ENCODE data around the gene TMEM80. TPM values are rescaled to one million over a fixed set of nuclear protein-coding genes. Genes with fewer than 3 reads are reported as not detected.

The TMEM80 gene
- total RNA-seq, 2 experiments from 2014 or later, result 21.0 to 22.0 TPM

GRCh38 chr11:660681-661444 lies 34.8 kb upstream of the TMEM80 start:
- no peak overlapping the region for H3K4me3 Mint-ChIP-seq
- Histone ChIP-seq H3K4me3 (ENCODE audit: low read length) (no peak overlapping the region), H3K4me1 (ENCODE audit: insufficient read depth, low read length) (no peaks in the 10 kb centered on the region), H3K27ac (ENCODE audit: low read depth in 1 of 2, low read length in 2 of 2) (no peak overlapping the region), H3K36me3 (ENCODE audit: insufficient read depth, low read length) (peaks cover 42% of the 10 kb centered on the region), H3K9me3 (ENCODE audit: control insufficient read depth in 1 of 2, insufficient read depth in 1 of 2, low read length in 2 of 2) (no peaks in the 10 kb centered on the region), H3K27me3 (ENCODE audit: control insufficient read depth in 1 of 2, insufficient read depth in 2 of 2, low read length in 2 of 2) (no peaks in the 10 kb centered on the region)
- ATAC-seq (ENCODE audit: poor library complexity) (no peak), DNase-seq (no peak)
- ChIA-PET POLR2A (no interaction called here), CTCF (interaction anchor here (1.7 kb wide), 1 partner anchor 106 kb away, joined by 6 read pairs; no protein-coding TSS in a partner anchor)
- H3K4me1 Mint-ChIP-seq (ENCODE audit: low read depth), result no peaks in the 10 kb centered on the region
- H3K27me3 Mint-ChIP-seq, result no peaks in the 10 kb centered on the region
- H3K36me3 Mint-ChIP-seq (ENCODE audit: low read depth), result peaks cover 25% of the 10 kb centered on the region
- H3K27ac Mint-ChIP-seq, result no peak overlapping the region
- no peak for TF ChIP-seq CTCF (IDR thresholded peaks at IDR 0.05)
- H3K9me3 Mint-ChIP-seq, result no peaks in the 10 kb centered on the region
- intact Hi-C loops (cut with DNase I, micrococcal nuclease), result loop anchor here in 1 of 2 experiments (1.0 kb wide), 1 partner anchor 104 kb away; no protein-coding TSS in a partner anchor

- intact Hi-C loops (cut with DNase I, micrococcal nuclease), result loop anchor here (1.0 to 2.0 kb wide), 4 partner anchors 60 to 103 kb away; no protein-coding TSS in a partner anchor
- peak in 11 of 14 experiments; percentile 17 to 68 (median 32) for DNase-seq
- H3K4me1 ChIP-seq (ENCODE audit: insufficient read depth, low read length), result no peaks in the 10 kb centered on the region
- no peaks in the 10 kb centered on the region for H3K9me3 ChIP-seq (ENCODE audit: control insufficient read depth in 1 of 2, insufficient read depth in 1 of 2, low read length in 2 of 2)
- peaks cover 31% of the 10 kb centered on the region for H3K36me3 ChIP-seq (ENCODE audit: insufficient read depth, low read length)
- H3K27me3 ChIP-seq (ENCODE audit: control insufficient read depth in 1 of 2, insufficient read depth in 2 of 2, low read length in 2 of 2), result no peaks in the 10 kb centered on the region
- Mint-ChIP-seq H3K27me3 (no peaks in the 10 kb centered on the region), H3K4me1 (ENCODE audit: low read depth) (no peaks in the 10 kb centered on the region), H3K4me3 (no peak overlapping the region), H3K27ac (no peak overlapping the region), H3K9me3 (no peaks in the 10 kb centered on the region), H3K36me3 (ENCODE audit: low read depth) (peaks cover 27% of the 10 kb centered on the region)
- CTCF ChIA-PET, result interaction anchor here (0.9 to 1.7 kb wide), 2 partner anchors 63 to 108 kb away, joined by 3 to 6 read pairs; no protein-coding TSS in a partner anchor
- POLR2A ChIA-PET, result no interaction called here
- peak; percentile 66 for ATAC-seq (ENCODE audit: poor library complexity)
- TF ChIP-seq CTCF (IDR thresholded peaks at IDR 0.05), result peak; percentile 76
- H3K4me3 ChIP-seq (ENCODE audit: low read length), result no peak overlapping the region
- no peak overlapping the region for H3K27ac ChIP-seq (ENCODE audit: low read depth in 1 of 2, low read length in 2 of 2)
Observed at GRCh38 chr11:662689-663274, 32.8 kb upstream of the TMEM80 start.

GRCh38 chr11:665062-665703 lies 30.4 kb upstream of the TMEM80 start:
- H3K36me3 ChIP-seq (ENCODE audit: insufficient read depth, low read length), result peaks cover 11% of the 10 kb centered on the region
- no peaks in the 10 kb centered on the region for H3K9me3 Mint-ChIP-seq
- no peaks in the 10 kb centered on the region for H3K4me1 ChIP-seq (ENCODE audit: insufficient read depth, low read length)
- H3K4me1 Mint-ChIP-seq (ENCODE audit: low read depth), result no peaks in the 10 kb centered on the region
- H3K4me3 ChIP-seq (ENCODE audit: low read length), result no peak overlapping the region
- peaks cover 22% of the 10 kb centered on the region for H3K36me3 Mint-ChIP-seq (ENCODE audit: low read depth)
- H3K9me3 ChIP-seq (ENCODE audit: control insufficient read depth in 1 of 2, insufficient read depth in 1 of 2, low read length in 2 of 2), result no peaks in the 10 kb centered on the region
- H3K27me3 Mint-ChIP-seq, result no peaks in the 10 kb centered on the region
- H3K4me3 Mint-ChIP-seq, result no peak overlapping the region
- TF ChIP-seq CTCF (IDR thresholded peaks at IDR 0.05), result no peak
- ATAC-seq (ENCODE audit: poor library complexity) (no peak), DNase-seq (no peak)
- intact Hi-C loops (cut with DNase I, micrococcal nuclease), result no loop called here
- CTCF ChIA-PET, result no interaction called here
- POLR2A ChIA-PET, result no interaction called here
- H3K27ac Mint-ChIP-seq, result no peak overlapping the region
- no peaks in the 10 kb centered on the region for H3K27me3 ChIP-seq (ENCODE audit: control insufficient read depth in 1 of 2, insufficient read depth in 2 of 2, low read length in 2 of 2)
- no peak overlapping the region for H3K27ac ChIP-seq (ENCODE audit: low read depth in 1 of 2, low read length in 2 of 2)
